Stimulated activated CD4-positive, alpha-beta T cell treated with anti-CD3 and anti-CD28 coated beads, Interleukin-1b, Interleukin-23, amount 100 ng/mL, for 1 hour (primary cell): ENCODE results near the gene RCOR3.
"Not testable (repeated sequence)": the region's sequence is repeated elsewhere in the genome, so short reads cannot be mapped to it uniquely, and the experiment has no call there.

Experiments used
- DNase-seq, 2 donors: peaks; one replicate each; pipeline ENCODE4 v3.0.0-alpha.2; 2020; ENCODE audit warnings: low read depth in 2 of 2

Gene RCOR3

DNA sequence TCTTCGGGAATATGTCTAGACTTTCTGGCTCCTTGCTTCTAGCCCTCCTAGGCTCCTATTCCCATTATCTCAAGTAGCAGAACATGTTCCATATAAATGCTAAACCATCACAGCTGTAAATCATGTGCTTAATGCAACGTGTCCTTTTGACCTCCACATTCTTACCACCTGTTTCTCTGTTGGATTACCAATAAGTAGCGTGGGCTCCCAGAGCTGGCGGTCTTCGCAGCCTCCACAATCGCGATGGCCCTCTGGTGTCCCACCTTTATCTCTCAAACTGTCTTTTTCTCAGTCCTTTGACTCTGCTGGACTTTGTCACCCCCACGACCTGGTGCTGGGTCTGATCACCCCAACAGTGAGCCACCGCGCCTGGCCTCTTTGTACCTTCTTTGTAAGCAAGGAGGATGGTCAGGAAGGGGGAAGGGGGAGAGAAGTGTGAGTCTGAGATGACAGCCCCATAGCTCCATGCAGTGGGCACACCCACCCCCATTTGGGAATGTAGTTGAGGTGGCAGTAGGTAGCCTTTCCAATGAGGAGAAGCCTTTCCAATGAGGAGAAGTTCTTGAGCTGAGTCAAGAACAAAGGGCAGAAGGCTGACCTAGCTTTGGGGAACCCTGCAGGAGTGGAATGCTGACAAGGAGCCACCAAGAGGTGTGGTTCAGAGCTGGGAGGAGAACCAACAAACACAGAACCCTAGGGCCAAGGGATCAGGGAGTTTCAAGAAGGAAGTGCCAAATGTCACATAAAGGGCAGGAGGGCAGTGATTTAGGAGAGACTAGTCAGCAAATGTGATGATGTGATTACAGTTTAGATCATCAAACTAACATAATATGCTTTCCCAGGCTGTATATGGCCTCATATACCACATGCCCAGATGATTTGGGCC is 81.7 kb downstream of the RCOR3 start:
- no peak for DNase-seq

DNA sequence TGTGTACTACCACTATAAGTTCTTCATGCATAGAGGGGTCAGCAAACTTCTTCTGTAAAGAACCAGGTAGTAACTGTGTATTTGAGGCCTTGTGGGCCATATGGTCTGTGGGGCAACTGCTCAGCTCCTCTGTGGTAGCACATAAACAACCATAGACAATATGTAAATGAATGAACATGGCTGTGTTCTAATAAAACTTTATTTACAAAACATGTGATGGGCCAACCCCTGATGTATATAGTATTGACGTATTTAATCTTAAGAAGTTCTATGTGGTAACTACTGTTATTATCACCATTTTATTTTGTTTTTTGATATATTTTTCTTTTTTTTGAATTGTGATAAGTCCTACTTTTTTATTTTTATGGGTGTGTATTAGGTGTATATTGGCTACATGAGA is 82.8 kb downstream of the RCOR3 start:
- DNase-seq = no peak

DNA sequence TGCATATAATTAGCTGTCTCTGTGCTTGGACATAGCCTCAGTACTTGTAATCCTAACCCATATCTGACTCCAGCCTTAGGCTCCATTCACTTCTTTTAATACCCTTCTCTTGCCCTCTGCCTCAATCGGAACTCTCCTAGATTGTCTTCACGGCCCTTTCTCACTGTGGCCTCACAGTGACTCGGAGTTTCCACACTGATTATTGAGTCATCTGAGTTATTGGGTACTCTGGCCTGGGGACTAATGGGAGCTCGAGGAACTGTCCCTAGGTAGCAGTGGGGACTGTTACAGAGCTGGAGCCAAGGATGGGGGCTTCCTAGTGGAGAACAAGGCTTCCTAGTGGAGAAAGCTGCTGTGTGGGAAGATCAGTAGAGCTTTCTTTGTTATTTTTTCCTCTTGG is 84.4 kb downstream of the RCOR3 start:
- no peak for DNase-seq

DNA sequence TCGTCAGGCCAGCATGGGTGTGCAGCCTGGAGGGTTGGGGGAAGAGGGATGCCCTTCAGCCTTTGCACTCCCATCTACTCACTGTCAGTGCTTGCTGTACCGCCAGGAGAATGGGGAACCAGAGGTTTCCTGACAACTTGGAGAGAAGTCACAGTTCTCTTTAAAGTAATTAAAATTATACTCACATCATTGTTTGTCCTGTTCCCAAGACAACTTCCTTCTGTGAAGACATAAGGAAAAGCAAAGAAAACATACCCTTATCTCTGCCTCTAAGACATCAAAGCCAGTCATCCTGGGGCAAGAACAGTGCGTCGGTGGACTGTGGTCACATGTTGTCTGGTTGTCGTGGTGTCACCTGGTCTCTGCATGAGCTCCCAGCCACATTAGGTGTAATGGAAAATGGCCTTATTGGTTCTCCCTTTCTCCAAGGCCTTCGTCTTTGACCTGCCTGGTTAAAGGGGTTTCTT is 85.0 kb downstream of the RCOR3 start:
- DNase-seq = no peak

DNA sequence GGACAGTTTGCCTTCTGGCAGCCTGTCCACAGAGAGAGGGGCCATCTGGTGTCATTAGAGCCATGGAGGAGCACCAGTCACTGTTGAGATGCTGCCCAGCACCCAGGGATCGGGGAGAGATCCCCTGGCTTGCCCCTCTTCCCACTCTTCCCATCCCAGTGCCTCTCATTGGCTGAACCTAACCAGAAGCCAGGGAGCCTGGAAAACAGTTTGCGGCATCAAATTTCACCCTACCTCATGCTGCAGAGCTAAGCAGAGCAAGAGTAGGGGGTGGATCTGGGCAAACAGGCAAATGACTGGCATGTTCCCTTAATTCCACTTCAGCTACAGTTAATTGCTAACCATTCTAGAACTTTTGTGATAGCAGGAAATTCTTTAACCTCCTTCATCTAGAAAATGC is 86.6 kb downstream of the RCOR3 start:
- no peak for DNase-seq

DNA sequence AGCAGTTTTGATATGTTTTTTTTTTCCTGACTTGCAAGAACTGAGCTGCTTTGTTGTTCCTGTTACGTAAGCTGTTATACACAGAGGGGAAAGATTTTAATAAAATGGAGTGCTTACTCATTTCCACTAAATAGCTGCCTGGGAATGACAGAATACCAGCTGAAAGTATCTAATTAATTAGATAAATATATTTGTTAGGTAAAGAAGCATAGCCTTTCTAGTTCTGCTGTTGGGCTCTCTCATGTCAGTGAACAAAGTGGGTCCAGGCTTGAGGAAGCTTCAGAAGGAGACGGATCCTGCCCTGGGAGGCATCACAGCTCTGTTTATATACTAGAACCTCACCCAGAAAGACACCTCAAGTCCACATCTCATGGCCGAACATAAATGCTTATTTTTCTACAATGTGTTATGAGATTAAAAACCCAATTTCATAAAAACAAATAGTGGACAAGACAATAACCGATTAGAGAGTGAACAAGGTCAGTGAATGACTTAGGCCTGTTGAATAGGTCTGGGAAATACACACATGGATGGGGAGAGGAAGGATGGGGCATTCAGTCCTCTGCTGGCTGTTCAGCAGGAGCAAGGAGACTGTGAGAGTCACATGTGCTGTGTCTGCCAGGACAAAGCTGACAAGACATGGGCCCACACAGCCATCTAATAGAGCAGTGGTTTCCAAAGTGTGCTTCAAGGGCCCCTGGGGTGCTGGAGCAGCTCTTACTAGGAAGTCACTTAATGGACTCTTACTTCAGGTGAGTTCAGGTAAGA is 88.1 kb downstream of the RCOR3 start:
- no peak for DNase-seq

DNA sequence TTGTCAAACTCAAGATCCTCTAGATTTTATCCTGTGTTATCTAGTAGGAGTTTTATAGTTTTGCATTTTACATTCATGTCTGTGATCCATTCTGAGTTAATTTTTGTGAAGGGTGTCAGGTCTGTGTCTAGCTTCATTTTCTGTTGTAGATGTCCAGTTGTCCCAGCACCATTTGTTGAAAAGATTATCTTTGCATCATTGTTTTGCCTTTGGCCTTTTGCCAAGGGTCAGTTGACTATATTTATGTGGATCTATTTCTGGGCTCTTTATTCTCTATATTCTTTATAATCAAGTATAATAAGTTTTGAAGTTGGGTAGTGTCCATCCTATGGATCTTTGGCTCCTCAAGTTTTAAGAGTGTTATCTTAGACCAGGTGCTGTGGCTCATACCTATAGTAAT is 89.4 kb downstream of the RCOR3 start:
- no peak for DNase-seq

DNA sequence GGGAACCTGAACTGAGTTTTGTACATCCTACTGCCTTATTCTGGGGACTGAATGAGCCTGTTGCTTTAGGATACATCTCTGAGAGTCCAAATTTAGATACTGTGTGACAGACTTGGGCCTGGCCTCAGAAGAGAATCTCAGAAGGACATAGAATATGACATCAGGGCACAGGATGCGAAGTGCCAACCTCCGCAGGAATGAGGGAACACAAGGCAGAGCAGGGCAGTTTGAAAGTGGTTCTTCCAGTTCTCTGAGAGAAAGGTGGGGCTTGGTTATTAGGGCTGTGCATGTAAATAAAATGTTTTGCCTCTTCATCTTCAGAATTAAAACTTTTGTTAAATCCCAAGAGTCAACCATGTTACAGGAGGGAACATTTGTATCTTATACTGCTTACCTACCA is 90.6 kb downstream of the RCOR3 start:
- no peak for DNase-seq

DNA sequence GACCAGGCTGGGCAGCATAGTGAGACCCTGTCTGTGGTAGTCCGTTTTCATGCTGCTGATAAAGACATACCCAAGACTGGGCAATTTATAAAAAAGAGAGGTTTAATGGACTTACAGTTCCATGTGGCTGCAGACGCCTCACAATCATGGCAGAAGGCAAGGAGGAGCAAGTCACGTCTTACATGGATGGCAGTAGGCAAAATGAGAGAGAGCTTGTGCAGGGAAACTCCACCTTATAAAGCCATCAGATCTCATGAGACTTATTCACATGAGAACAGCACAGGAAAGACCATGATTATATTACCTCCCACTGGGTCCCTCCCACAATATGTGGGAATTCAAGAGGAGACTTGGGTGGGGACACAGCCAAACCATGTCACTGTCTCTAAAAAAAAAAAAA is 92.9 kb downstream of the RCOR3 start:
- DNase-seq = not testable (repeated sequence)

DNA sequence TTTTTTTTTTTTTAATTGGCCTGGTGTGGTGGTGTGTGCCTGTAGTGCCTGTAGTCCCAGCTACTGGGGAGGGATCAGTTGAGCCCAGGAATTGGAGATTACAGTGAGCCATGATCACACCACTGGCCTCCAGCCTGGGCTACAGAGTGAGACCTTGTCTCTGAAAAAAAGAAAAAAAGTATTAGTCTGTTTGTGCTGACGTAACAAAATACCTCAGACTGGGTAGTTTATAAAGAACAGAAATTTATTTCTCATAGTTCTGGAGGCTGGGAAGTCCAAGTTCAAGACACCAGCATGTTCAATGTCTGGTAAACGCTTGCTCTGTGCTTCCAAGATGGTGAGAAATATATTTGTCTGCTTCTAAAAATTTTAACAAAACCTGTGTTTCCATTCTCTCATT is 93.3 kb downstream of the RCOR3 start:
- no peak for DNase-seq

DNA sequence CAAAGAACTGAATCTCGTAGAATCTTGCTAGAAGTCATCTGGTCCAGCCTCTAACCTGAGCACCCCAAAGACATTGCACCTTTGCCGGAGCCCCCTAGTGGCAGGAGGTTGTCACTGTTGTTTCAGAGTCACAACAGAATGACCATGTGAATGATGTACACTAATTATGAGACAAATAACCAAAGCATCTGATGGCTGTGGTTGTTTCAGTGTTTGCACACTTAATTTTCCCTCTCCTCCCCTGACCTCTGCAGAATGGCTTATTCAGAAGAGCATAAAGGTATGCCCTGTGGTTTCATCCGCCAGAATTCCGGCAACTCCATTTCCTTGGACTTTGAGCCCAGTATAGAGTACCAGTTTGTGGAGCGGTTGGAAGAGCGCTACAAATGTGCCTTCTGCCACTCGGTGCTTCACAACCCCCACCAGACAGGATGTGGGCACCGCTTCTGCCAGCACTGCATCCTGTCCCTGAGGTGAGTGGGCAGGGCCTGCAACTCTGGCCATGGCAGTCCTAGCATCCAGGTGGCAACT is 93.9 kb downstream of the RCOR3 start:
- DNase-seq = peak; percentile 14 to 42

DNA sequence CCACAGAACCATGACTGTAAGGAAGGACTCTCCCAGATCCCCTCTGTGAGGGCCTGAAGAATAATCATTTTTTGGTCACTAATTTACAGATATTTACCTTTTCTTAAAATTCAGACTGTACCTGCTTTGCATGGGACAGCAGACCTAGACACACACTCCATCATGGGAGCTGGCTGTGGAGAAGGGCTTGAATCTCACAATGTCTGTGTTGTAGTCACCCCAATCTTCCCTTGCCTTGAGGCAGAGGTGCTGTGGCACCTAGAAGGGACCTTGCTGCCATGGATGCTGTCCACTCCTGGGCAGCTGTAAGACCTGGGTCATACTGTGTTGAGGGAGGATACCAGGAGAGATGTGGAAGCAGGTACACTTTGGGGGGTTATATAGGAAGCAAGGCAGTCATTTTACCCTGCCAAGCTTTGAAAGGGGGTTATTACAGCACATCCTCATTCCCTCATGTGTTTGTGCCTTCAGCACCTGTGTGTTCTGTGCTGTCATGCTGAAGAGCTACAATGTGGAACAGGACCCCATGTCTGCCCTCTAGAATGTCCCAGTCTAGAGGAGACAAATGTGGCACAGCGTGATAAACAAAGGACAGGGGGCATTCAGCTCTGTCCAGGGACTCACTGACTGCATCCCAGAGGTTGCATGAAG is 94.5 kb downstream of the RCOR3 start:
- DNase-seq = no peak

DNA sequence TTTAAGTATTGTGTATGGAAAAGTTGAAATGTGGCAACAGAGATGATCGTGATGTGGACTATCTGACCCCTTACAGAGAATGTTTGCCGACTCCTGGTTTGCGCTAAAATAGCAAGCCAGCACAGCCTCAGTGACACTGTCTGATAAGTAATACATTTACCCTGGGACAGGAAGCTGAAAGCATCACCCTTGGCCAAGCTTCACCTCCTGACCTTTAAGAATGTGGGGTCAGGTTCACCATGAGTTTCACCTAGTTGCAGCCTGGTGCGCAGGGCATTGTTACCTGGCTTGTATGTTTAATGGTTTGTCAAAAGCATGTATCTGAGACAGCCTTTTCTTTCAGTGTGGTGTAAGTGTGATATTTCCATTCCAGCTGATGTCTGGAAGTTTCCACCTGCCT is 96.7 kb downstream of the RCOR3 start:
- no peak for DNase-seq

DNA sequence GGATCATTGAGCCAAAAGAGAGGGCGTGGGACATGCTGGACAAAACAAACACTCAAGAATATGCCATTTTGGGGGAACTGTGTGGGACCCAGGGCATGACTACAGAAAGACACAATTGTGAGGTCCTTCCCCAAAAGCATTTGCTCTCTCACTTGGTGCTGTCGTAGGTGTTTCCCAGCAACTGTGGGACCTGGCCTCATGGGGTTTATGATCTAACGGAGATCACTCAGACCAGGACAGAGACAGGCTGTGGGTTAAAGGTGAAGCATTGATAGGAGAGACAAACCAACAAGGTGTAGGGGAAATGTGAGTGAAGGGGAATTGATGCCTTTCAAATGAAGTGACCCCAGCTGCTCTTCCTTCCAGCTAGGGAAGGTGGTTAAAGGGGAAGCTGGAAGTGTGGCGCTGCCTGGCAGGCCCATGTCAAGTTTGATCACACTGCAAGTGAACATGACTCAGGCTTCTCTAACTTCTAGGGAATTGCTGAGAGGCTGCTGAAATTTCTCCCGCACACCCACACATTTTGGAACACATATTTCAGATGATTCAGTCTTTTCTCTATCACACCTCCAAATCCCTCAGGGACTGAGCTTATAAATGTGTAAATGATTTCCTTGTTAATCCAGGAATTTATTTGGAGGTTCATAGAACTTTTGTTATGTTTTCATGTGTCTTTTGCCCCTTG is 97.7 kb downstream of the RCOR3 start:
- no peak for DNase-seq

DNA sequence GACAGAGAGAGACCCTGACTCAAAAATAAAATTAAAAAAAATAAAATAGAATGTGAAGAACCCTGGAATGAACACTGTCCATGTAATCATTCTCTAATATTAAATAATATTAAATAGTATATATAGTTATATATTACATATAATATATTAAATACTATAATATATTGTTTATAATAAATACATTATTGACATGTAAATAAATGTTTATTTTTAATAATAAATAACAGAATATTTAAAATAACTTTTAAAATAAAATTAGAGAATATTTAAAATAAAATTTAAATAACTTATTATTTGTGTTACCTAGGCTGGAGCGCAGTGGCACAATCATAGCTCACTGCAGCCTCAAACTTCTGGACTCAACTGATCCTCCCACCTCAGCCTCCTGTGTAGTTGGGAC is 99.5 kb downstream of the RCOR3 start:
- DNase-seq = no peak

DNA sequence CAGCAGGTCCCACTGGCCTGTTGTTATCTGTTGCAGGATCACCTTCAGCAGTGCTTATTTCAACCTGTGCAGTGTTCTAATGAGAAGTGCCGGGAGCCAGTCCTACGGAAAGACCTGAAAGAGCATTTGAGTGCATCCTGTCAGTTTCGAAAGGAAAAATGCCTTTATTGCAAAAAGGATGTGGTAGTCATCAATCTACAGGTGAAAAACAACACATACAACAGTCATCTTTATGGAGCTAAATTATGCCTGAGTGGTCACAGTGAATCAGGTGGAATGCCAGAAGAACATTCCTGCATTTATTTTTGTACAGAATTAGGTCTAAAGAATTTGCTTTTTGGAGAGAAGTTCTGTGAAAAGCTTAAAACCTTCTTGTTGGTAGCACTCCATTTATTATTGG is 100.7 kb downstream of the RCOR3 start:
- DNase-seq = no peak

DNA sequence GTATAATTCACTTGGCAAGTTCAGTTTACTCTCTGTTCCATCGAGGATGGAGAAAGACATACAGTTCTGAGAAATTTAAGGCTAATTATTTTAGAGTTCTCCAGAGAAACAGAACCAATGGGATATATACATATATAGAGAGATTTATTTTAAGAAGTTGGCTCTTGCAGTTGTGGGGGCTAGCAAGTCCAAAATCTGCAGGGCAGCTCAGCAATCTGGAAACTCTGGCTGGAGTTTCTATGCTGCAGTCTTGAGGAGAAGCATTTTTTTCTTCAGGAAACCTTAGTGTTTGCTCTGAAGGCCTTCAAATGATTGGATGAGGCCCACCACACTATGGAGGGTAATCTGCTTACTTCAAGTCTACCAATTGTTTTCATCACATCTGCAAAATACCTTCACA is 102.0 kb downstream of the RCOR3 start:
- DNase-seq = no peak
